ENCODE data around the gene MLEC.

Gene MLEC

GRCh38 chr12:120741476-120742421 lies 54.8 kb downstream of the MLEC start:
- DNase-seq (ENCODE audit: low read depth): no peak

GRCh38 chr12:120744922-120745493 lies 58.1 kb downstream of the MLEC start:
- no peak for DNase-seq (ENCODE audit: low read depth)

DNA sequence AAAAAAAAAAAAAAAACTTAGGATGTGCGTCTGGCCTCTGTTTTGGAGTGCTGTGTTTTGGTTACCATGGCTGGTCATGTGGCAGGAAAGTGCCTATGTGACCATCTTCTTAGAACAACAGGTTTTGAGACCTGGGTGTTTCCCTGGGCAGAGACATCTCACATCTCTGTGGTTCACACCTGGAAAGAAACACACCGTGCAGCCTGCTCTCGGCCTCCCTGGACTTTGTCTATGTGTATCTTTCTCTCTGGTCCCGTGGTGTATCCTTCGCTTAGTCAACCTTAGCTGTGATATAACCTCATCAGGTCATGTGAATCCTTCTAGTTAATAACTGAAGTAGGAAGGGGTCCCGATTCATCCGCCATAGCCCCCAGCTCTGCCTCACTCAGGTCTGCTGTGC lies 61.3 kb downstream of the MLEC start:
- no peak for DNase-seq (ENCODE audit: low read depth)

DNA sequence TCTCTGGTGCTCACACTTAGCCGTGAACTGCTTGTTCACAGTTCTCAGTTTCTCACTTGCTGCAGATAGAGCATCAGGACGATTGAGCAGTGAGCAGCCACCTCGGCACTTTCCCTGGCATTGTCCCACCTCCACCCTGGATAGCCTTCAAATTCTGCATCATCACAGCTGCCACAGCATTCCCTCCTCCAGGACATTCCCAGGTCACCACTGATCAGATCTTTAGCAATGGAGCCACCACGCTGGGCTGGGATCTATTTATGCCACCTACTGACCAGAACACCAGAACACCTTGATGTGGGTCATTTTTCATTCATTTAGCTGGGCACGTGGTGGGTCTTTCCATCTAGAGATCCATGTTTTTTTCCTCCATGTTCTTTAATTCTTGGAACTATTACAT lies 62.3 kb downstream of the MLEC start:
- no peak for DNase-seq (ENCODE audit: low read depth)

GRCh38 chr12:120750806-120751205 lies 63.9 kb downstream of the MLEC start:
- DNase-seq (ENCODE audit: low read depth): no peak

GRCh38 chr12:120751389-120751788 lies 64.4 kb downstream of the MLEC start:
- DNase-seq (ENCODE audit: low read depth): no peak
